Activated T-helper 9 cell treated with anti-CD3 and anti-CD28 coated beads, Interleukin-2, amount 50 U/mL, for 16 hours (primary cell): ENCODE results near the gene RBM12.

Source experiments
- DNase-seq: peaks from one replicate; pipeline ENCODE4 v3.0.0-alpha.2; 2020; ENCODE audit warnings: low read depth

The RBM12 gene

DNA sequence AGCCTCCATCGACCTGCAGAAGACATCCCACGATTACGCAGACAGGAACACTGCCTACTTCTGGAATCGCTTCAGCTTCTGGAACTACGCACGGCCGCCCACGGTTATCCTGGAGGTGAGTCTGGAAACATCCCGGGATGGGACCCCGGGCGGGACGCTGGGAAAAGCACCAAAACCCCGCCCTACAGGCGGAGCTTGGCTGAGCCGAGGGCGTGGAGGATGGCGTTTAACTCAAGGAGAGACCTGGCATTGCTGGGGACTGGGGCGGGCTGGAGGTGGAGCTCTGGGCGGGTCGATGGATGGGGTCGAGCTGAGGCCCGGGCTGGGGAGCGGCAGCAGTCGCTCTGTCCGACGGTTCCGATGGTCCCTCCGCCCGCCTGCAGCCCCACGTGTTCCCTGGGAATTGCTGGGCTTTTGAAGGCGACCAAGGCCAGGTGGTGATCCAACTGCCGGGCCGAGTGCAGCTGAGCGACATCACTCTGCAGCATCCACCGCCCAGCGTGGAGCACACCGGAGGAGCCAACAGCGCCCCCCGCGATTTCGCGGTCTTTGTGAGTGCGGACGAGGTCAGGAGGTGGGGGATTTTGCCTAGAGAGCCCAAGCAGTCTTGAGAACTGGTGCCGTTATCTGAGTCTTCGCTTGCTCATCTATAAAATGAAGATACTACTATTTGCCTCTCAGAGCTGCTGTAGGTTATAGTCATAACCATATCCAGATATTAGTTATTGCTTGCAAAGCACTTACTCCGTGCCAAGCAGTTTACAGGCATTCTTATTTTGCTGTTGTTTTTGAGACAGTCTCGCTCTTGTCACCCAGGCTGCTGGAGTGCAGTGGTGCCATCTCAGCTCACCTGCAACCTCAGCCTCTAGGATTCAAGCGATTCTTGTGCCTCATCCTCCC, 45.3 kb downstream of the RBM12 start:
- DNase-seq: peak; percentile 76

DNA sequence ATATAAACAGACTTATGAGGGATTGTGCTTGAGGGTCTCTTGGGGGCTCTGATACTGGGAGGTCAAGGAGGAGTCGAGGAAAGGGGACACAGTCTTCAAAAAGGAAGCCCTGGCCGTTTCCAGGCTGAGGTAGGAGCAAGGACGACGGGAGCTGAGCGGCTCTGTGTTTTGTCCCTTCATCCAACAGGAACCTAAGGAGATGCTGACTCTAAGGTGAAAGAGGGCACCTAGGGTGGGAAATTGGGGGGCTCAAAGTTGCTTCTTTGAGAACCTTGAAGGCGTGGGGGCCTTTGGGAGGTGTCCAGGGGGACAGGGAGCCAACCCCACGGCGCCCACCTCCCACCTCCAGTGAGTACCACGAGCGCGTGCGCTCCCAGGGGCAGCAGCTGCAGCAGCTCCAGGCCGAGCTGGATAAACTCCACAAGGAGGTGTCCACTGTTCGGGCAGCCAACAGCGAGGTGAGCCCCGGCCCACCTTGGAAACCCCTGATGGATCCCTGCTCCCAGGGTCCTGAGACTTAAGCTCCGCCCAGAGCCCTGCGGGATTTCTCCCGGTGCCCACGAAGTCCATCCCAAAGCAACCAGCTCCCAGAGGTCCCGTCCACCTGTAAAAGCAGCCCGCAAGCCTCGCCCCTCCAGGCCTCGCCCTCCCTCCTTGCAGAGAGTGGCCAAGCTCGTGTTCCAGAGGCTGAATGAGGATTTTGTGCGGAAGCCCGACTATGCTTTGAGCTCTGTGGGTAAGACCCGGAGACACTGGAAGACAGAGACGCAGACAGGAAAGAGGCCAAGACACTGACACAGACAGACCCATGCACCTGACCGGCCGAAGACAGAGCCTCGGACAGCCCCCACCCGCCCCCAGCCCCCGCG, 46.2 kb downstream of the RBM12 start:
- DNase-seq: no peak

DNA sequence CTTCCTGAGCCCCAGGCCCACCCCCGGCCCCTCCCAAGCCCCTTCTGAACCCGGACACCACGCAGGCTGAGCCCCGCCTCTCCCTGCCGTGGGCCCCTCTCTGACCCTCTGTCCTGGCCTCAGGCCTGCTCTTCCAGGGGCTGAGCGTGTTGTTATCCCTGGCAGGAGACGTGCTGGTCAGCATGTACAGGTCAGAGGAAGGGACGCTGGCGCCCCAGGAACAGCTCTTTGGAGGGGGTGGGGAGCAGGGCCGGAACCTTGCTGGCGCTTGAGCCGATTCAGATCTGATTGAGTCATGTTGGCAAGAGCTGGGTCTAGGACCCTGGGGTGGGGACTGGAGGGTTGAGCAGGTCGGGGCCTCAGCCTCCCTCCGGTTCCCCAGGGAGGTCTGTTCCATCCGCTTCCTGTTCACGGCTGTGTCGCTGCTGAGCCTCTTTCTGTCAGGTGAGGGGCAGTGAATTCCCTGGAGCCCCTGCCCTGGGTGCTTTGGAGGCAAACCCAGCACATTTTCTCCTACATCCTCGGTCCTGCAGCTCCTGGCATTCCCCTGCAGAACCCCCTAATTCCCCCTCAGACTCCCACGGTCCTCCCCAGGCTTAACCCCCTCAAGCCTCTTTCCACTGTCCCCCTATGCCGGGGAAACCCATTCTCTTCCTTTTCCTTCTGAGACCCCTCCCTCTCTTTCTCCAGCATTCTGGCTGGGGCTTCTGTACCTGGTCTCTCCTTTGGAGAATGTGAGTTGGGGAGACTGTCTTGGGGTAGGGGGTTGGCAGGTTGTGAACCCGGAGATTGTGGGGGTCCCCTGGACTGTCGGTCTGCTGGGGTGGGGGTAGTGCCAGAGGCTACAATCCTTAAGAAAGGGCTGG, 47.1 kb downstream of the RBM12 start:
- DNase-seq: no peak

DNA sequence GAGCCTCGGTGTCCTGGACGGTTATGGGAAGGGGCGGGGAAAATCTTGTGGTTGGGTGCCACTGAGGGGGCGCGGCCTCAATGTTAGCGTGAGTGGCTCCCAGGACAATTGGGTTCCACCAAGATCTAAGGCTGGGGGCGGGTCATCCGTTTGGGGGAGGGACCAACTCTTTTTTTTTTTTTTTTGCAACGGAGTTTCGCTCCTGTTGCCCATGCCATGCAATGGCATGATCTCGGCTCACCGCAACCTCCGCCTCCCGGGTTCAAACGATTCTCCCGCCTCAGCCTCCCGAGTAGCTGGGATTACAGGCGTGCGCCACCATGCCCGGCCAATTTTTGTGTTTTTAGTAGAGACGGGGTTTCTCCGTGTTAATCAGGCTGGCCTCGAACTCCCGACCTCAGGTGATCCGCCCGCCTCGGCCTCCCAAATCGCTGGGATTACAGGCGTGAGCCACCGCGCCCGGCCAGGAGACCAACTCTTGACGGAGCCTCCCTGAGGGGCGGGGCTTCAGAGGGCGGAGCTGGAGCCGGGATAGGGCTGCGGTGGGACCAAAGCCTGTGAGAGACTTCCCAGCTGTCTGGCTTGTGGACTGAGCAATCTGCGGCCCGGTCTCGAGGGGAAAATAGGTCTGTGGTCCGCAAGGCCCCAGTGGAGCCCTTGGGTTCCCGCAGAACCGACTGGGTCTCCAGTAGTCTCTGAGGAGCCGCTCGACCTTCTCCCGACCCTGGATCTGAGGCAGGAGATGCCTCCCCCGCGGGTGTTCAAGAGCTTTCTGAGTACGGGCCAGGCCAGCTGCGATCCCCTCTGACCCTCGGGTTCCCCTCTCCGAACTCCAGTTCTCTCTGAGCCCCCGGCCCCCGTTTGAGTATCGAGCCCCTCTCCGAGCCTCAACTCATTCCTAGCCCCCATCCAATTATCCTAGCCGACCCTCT, 48.0 kb downstream of the RBM12 start:
- DNase-seq: no peak

DNA sequence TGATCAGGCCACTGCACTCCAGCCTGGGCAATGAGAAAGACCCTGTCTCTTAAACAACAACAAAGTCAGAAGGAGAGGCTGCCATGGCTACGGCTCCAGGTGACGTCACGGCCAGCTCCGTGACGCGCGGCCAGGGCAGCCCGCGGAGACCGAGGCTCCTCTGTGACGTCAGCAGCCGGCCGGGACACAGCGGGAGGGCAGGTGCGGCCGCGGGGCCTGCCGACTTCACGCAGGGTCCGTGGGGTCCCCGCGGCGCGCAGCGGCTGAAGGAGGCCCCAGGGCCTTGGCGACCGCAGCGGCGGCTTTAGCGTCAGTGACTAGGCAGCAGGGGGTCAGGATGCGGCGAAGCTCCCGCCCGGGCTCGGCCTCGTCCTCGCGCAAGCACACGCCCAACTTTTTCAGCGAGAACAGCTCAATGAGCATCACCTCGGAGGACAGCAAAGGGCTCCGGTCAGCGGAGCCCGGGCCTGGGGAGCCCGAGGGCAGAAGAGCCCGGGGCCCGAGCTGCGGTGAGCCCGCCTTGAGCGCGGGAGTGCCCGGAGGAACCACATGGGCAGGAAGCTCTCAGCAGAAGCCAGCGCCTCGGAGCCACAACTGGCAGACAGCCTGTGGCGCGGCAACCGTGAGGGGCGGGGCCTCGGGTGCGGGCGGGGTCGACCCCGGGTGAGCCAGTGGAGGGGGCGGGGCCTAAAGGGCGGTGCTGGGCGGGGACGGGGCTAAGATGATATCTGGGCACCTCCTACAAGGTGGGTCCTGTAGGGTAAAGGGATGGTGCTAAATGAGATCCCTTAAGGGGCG, 48.8 kb downstream of the RBM12 start, which contains the start of gene SPAG4:
SPAG4 (plus strand) TSS at position 163 of the 798 bp plus-strand sequence; CDS start at position 338, 175 bp downstream.
- DNase-seq: peak; percentile 100

DNA sequence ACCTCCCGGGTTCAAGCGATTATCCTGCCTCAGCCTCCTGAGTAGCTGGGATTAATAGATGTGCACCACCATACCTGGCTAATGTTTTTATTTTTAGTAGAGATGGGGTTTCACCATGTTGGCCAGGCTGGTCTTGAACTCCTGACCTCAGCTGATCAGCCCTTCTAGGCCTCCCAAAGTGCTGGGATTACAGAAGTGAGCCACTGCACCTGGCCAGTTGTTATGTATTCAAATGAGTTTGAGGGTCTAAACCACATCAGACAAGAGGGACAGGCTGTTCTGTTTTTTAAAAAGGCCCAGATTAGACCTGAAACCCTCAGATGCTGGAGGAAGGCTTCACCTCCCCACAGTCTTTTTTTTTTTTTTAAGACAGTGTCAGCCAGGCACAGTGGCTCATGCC, 53.2 kb downstream of the RBM12 start:
- DNase-seq: no peak

DNA sequence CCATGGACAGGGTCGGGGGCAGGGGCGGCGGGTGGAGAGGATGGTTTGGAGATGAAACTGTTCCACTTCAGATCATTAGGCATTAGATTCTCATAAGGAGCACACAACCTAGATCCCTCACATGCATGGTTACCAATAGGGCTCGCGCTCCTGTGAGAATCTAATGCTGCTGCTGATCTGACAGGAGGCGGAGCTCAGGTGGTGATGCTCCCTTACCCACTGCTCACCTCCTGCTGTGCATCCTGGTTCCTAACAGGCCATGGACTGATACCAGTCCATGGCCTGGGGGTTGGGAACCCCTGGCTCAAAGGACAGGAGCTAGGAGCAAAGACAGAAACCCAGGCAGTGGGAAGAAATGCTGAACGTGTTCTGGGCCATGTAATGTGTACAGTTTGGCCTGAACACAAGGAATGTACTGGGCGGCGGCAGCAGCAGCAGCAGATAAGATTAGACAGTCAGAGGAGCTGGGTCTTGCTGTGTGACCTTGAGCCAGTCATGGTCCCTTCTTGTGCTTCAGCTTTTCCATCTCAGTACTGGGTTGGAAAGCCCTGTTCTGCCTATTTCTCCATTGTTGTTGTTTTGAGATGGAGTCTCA, 53.8 kb downstream of the RBM12 start:
- DNase-seq: no peak

DNA sequence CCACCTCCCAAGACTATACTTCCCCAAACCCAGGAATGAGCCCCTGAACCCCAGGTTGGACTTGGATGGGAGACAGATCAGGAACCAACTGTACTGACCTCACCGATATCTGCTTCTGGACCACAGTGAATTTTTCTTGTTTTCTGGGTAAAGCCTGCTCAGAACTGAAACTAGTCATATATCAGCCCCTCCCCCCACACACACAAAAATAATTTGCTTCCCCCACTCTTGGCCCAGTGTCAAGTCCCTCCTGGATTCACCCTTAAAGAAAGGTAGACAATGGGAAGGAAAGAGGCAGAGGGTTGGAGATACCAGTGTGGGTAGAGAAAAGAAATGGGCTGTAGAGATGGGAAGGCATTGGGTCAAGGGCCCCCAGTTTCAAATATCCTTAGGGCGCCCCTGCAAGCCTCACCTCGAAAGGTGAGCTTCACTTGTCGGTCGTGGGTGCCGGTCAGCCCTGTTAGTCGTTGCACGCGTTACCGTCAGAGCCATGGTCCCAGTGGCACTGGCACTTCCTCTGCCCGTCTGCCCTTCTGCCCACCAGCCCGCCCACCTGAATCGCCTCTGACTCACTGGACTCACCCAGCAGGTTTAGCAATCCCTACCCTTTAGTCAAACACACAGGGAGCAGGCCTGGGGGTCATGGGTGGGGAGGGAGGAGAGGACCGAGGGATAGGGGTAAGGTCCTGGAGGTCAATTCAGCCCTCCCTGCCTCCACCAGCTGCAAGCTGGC, 57.5 kb downstream of the RBM12 start:
- no peak for DNase-seq

DNA sequence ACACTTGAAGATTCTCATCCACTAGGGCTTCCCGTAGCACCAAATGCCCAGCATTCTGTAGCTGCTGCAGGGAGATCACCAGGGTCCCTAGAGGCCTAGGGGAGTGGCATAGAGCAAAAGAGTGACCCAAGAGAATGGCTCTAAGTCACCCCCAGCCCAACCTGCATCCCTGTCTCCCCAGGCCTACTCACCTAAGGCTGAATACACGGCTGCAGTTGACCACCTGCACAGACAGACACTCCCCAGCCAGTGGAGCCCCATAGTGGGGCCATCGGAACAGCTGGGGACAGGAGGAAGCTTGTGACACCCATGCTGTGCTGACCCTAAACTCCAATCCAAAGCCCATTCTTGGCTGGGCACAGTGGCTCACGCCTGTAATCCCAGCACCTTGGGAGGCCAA, 58.6 kb downstream of the RBM12 start:
- DNase-seq: no peak

DNA sequence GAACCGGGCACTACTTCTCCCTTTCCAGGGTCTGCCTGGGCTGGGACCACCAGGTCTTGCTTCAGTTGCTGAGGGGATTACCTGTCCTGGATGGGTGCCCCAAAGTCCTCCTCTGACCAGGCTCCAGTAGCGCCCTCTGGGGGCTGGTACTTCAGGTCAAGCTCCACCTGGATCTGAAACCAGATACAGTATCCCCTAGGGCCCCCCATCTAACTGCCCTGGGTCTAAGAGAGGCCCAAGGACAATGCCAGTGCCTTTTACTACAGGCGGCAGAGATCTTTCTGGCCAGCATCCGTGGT, 60.3 kb downstream of the RBM12 start:
- DNase-seq: no peak

DNA sequence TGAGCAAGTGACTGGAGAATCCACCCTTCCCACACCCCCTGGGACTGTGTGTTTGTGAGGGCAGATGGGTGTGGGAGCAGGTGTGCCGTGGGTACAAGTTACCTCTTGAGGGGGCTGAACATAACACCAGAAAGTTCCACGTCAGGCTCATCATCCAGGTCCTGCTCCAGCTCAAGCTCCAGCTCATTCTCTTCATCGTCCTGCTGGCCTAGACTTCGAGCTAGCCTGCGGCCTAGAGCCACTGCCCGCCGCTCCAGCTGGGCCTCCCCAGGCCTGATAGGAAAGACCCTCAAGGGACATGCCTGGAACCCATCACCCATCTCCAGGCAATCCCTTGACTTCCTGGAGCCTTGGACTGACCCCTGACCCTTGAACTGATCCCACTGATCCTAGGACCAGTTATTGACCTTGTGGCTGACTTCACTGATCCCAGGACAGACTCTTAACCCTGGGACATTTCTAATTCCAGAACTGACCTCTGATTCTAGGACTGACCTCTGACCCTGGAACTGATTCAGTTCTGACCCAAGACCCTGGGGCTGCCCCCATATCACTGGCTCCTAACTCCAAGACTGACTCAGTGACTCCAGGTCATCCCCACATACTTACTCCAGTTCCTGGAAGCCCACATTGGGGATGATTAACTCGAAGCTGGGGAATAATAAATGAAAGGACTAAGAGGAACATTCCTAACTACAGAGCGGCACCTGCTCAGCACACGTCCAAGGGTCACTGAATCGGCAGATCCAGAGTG, 60.8 kb downstream of the RBM12 start:
- DNase-seq: no peak

DNA sequence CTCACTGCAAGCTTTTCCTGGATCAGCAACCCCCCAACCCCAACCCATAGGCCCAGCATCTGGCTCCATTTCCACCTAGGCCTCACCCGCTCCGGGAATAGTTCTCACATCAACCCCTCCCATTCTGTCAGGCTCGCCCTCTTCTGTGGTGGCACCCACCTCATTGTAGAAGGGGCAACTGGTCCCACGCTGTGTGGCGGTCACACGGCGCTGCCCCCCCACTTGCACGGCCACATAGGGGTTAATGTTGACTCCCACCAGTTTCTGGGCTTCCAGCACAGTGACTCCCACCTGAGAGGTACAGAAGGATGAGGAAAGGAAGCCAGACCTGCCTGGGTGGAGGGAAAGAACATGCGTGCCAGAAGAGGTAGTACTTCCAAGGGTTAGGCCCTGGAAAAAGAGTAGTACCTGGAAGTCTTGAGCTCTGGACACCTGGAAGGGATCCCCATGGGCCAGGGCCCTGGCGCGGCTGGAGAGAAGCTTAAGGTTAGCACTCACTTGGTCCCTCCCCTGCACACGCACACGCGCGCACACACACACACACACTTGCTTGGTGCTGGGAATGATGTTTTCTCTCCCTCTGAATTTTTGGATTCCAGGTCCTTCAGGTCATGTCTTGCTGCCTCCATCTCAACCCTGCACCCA, 61.7 kb downstream of the RBM12 start:
- DNase-seq: no peak

DNA sequence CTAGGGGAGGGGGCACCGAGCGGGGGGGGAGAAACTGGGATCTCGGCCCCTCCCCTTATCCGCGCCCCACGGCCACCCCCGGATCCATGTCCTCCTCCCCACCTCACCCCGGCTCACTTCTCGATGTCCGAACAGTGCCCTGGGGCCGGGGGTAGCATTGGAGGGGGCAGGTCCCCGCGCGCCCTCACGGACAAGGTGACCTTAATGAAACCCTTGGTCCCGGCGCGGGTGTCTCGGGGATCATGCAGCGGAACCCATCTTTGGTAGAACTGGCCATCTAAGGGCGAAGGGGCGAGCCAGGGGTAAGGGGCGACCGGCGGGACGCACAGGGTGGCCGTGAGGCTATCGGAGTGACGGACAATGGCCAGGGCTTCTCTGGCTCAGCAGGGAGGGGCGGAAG, 62.7 kb downstream of the RBM12 start:
- no peak for DNase-seq

DNA sequence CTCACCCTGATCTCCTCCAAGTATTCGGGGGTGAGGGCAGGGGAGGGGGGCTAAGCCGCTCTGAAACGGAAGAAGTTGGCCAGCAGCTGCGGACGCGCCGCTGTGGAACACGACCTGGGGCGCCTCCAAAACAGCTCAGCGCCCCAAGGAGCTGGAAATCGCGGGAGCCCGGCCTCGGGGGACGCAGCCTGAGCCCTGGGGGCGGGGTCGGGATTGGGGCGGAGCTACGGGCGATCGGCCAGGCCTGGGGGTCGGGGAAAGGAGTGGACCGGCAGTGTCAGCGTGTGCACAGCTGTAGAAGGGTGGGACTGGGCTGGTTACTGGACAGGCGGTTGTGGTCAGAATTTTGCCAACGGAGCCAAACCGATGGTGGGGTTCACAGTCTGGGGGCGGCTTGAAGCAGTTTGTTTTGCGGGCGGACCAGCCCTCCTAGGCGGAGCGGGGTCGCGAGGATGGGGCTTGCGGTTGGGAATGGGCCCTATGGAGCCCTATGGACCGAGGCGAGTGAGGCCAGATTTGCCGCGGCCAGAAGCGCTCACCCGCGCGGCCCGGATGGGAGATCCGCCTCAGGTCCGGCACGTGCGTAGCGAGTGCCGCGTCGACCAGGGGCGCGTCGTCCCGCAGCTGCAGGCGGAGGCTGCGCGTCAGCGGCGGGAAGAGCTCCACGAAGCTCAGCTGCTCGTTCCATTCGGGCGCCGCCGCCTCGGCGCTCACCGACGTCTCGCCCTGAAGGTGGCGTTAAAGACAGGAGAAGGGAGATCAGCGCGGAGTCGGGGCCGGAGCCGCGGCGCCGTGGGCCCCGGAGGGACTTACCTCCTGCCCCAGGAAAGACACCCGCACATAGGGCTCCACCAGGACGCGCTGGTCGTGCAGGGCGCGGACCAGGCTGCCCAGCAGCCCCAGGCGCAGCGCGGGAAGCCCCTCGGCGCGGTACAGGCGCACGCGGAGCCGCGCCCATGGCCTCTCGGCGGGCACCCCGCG, 63.4 kb downstream of the RBM12 start:
- DNase-seq: peak; percentile 66

DNA sequence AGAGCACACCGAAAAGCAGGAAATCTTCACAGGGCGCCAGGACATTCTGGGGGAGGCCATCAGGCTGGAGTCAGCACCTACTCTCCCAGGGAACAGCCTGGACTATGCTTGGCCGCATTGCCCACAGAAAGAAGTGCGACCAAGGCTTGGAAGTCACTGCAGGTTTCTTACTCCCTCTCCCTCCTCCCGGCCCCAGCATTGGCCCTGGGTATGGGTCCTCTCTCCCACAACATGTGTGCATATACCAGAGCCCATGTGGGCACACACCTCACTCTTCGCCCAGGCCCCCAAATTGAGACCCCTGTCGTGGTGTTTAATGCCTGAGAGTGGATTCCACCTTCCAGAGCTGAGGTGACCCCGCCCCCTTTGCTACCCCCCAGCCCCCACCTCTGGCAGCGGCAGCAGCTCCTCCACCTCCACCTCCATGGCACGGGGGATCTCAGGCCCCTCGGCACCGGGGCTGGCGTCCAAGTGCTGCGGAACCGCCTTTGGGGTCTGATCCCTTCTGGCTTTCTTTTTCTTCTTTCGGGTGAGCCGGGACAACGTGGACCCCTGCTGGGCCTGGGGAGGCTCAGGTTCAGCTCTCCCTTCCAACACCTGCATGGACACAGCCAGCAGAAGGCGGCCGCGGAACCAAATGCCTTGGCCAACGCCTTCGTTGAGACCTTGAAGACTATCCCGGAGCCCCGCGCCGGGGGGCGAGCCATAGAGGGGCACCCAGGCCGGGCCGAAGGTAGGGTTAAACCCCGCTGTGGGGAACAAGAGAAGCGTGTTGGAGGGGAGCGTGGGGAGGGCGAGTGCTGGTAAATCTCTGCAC, 64.3 kb downstream of the RBM12 start:
- no peak for DNase-seq

DNA sequence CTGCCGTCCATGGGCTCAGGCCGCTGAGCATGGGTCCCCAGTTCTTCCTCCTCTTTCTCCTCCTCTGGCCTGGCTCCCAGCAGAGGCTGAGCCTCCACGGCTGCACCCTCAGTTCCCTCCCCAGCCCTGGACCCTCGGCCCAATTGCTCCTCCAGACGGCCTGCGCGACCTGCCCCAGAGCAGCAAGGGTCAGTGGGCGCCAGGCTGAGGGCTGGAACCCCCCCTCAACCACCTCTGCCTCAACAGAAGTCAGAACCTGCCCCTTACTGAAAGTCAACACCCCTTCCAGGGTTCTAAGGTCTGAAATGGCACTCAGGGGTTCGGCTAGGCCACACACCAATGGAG, 65.0 kb downstream of the RBM12 start:
- DNase-seq: no peak
